Measurements from ENCODE around the gene ZDHHC7. TPM values are rescaled to one million over a fixed set of nuclear protein-coding genes. Genes with fewer than 3 reads are reported as not detected.

Gene ZDHHC7
- total RNA-seq, 1 donor from 2014 or later, result 45.4 TPM

- peak; percentile 83 to 87 for DNase-seq (ENCODE audit: low spot score in 2 of 2, unreplicated experiment in 2 of 2)
These were observed 40.7 kb downstream of the ZDHHC7 start for GRCh38 chr16:84970447-84971127.

GRCh38 chr16:84967828-84968227, 43.5 kb downstream of the ZDHHC7 start:
- Mint-ChIP-seq H3K36me3 (no peaks in the 10 kb centered on the region), H3K4me1 (peaks cover 36% of the 10 kb centered on the region), H3K9me3 (no peaks in the 10 kb centered on the region), H3K27me3 (ENCODE audit: low read depth) (no peaks in the 10 kb centered on the region), H3K4me3 (no peak overlapping the region), H3K27ac (peak overlapping the region; percentile 93)
- peak in 1 of 2 experiments; percentile 55 for DNase-seq (ENCODE audit: low spot score in 2 of 2, unreplicated experiment in 2 of 2)
- TF ChIP-seq CTCF (IDR thresholded peaks at IDR 0.05; ENCODE audit: unreplicated experiment), result no peak

More at GRCh38 chr16:84970447-84971127, 40.7 kb downstream of the ZDHHC7 start:
- H3K27me3 Mint-ChIP-seq (ENCODE audit: low read depth), result no peaks in the 10 kb centered on the region
- peak overlapping the region; percentile 76 for H3K27ac Mint-ChIP-seq
- H3K36me3 Mint-ChIP-seq, result peaks cover 7% of the 10 kb centered on the region
- no peaks in the 10 kb centered on the region for H3K9me3 Mint-ChIP-seq
- H3K4me3 Mint-ChIP-seq, result no peak overlapping the region
- peaks cover 28% of the 10 kb centered on the region for H3K4me1 Mint-ChIP-seq
- peak; percentile 99 for TF ChIP-seq CTCF (IDR thresholded peaks at IDR 0.05; ENCODE audit: unreplicated experiment)

GRCh38 chr16:84965428-84966415, 45.6 kb downstream of the ZDHHC7 start:
- Mint-ChIP-seq H3K36me3 (no peaks in the 10 kb centered on the region), H3K27ac (no peak overlapping the region), H3K4me1 (peaks cover 41% of the 10 kb centered on the region), H3K4me3 (no peak overlapping the region), H3K9me3 (no peaks in the 10 kb centered on the region), H3K27me3 (ENCODE audit: low read depth) (no peaks in the 10 kb centered on the region)
- TF ChIP-seq CTCF (IDR thresholded peaks at IDR 0.05; ENCODE audit: unreplicated experiment), result no peak
- no peak for DNase-seq (ENCODE audit: low spot score in 2 of 2, unreplicated experiment in 2 of 2)

DNA sequence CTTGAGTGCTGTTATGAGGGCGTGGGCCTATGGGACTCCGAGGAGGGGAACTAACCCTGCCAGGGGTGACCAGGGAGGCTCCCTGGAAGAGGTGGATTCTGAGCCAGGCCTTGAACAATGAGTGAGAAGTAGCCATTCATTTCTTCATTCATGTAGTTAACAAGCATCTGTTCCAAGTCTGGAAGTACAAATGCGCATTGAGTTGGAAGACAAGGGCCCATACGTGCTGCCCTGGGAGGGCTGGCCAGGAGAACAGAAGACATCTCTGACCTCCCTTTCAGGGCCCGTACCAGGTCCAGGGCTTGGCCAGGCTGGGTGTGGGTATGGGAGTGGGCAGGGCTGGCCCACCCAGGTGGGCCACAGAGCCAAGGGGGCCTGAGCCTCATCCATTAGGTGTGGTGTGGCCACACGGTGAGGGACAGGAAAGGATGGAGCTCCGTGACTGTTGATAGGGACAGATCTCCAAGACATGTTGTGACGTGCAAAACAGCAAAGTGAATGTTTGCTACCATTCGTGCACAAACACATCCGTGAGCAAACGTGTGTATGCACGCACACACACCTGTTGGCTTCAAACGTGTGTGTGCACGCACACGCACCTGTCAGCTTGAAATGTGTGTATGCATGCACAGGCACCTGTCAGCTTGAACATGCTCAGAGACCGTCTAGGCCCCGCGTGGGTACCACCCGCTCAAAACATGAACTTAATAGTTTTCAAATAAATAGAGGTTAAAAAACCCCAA, 46.8 kb downstream of the ZDHHC7 start:
- Mint-ChIP-seq H3K4me1 (peaks cover 37% of the 10 kb centered on the region), H3K4me3 (no peak overlapping the region), H3K27ac (no peak overlapping the region), H3K36me3 (no peaks in the 10 kb centered on the region), H3K27me3 (ENCODE audit: low read depth) (no peaks in the 10 kb centered on the region), H3K9me3 (no peaks in the 10 kb centered on the region)
- no peak for DNase-seq (ENCODE audit: low spot score in 2 of 2, unreplicated experiment in 2 of 2)
- TF ChIP-seq CTCF (IDR thresholded peaks at IDR 0.05; ENCODE audit: unreplicated experiment), result no peak

- peak overlapping the region; percentile 66 for H3K27ac Mint-ChIP-seq
- no peak for TF ChIP-seq CTCF (IDR thresholded peaks at IDR 0.05; ENCODE audit: unreplicated experiment)
- H3K4me1 Mint-ChIP-seq, result peaks cover 24% of the 10 kb centered on the region
These were observed 48.3 kb downstream of the ZDHHC7 start for GRCh38 chr16:84963066-84963465.

More at GRCh38 chr16:84963066-84963465, 48.3 kb downstream of the ZDHHC7 start:
- Mint-ChIP-seq H3K36me3 (no peaks in the 10 kb centered on the region), H3K4me3 (no peak overlapping the region), H3K27me3 (ENCODE audit: low read depth) (no peaks in the 10 kb centered on the region), H3K9me3 (no peaks in the 10 kb centered on the region)
- DNase-seq (ENCODE audit: low spot score in 2 of 2, unreplicated experiment in 2 of 2), result no peak
